Ureter (tissue), 1 donor: ENCODE data around the gene PODXL2. TPM values are rescaled to one million over a fixed set of nuclear protein-coding genes. Genes with fewer than 3 reads are reported as not detected.

Source experiments
- DNase-seq: peaks from one replicate; pipeline ENCODE4 v3.0.0-alpha.2; 2020; ENCODE audit warnings: low spot score
- total RNA-seq: library from RNA; stranded (reverse); gene quantifications from one replicate; pipeline ENCODE4 v1.2.4, GENCODE V29; 2023
- donor health status: DM: yes; HTN: yes; CAD: no.

Gene PODXL2
- total RNA-seq, 1 donor from 2014 or later, result 15.9 TPM

DNA sequence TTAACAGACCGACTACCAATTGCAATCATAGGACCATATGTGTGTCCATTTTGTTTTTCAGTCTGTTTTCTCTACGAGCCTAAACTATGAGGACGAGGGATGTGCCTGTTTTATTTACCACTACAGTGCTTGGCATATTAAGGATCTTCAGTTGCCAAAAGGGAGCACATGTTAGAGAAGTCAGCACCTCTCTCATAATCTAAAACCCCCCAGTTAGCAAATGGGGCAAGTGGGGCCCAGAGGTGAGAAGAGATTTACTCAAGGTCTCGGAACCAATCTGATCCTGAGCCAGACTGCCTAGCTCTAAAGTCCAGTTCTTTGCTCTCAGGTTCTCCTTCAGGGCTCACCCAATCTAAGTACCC lies 578 bp upstream of the PODXL2 start:
- DNase-seq, result no peak

DNA sequence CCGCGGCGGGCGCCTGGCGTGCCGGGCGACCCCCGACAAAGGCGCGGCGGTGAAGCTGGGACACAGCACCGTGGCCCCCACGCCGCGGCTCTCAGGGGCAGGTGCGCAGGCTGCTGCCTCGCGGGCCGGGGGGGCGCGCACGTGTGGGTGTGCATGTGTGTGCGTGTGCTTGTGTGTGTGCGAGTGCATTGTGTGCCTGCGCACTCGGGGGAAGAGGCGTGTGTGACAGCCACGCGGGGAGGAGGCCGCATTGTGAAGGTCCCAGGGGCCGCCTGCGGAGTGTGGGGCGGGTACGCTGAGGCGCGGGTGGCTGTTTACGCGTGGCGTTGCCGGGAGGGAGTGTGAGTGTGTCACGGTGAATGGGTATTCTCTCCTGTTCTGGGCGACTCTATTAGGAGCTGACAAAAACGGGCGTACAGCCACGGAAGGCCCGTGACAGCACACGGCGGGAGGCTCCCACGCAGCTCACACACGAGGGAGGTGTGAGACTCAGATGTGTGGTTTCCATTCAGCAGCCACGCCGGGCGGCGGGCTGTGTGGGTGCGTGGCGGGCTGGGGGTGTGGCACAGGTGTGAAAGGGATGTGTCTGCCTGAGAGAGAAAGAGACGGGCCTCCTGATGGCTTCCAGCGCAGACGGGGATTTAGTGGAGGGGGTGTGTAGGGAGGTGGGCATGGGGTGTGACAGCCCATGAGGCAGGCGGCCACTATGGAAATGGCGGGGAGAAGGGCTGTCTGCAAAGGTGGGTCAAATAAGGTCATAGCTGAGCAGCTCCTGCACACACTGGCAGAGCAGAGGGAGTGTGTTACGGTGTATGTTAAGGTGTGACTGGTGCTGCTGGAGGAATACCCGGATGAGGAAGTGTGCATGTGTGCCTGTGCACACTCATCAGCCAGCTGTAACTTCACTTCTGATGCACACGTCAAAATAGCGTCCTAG lies 750 bp downstream of the PODXL2 start:
- no peak for DNase-seq

- no peak for DNase-seq
Measured at GRCh38 chr3:127630811-127631714, 2.1 kb downstream of the PODXL2 start.

DNA sequence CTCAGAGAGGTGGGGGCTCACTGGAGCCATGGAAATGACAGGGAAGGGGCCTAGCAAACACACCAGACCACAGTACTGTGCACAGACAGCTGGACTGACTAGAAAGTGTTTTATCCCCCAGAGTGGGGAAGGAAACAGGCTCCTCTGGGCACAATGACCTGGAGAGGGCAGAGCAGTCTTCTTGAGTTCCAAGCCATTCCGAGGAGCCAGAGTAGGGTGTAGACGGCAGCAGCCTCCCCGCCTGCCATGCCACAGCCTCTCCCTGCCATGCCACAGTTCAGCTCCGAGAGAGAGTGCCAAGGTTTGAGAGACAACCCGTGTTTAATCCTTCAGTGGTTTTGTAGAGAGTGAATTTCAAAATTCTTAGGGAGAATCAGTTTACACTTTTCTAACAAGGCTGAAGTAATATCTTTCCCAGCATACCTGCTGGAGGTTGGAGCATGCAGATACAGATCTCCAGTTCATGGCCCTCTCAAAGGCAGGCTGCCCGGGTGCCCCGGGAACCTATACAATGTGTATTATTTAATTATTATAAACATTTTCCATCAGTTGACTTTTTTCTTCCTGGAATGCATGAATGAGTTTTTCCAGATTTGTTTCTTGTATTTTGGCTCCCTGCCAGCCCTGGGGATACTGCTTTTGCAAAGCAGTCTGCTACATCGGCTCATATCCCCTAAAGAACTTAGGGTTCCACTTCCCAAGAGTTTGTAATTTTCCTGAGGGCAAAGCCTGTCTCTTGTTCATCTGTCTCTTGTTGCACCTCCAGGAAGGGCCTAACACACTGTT lies 3.2 kb downstream of the PODXL2 start:
- no peak for DNase-seq

DNA sequence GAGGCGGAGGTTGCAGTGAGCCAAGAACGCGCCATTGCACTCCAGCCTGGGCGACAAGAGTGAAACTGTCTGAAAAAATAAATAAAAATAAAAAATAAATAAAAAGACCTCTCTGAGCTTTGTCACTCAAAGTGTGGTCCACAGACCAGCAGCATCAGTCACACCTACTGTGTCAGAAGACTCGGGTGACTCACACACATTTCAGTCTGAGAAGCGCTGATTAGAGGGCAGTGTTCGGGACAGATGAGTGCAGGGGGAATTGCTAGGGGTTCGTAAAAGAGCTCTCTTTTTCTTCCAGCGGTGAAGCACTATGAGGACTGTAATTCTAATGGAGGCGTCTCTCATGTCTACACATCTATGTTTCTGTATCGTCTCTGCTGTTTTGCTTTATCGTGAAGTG lies 5.7 kb downstream of the PODXL2 start:
- DNase-seq, result no peak

GRCh38 chr3:127637546-127637945 lies 8.6 kb downstream of the PODXL2 start:
- DNase-seq, result no peak

GRCh38 chr3:127637971-127638370 lies 9.0 kb downstream of the PODXL2 start:
- no peak for DNase-seq

- no peak for DNase-seq
Measured at GRCh38 chr3:127639173-127640041, 10.4 kb downstream of the PODXL2 start.

DNA sequence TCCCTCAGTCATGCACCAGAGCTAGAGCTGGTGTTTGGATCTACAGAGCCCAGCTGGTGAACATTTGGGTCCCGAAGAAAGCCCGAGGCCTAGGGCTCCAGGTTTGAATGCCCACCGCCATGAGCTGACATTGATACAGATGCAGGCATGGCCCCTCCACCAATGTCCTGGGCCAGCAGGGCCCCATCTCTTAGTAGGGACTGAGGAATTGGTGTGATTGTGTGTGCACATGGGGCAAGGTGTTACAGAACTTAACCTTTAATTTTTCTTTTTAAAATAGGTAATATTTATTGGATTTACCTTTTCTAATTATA lies 11.0 kb downstream of the PODXL2 start:
- no peak for DNase-seq

DNA sequence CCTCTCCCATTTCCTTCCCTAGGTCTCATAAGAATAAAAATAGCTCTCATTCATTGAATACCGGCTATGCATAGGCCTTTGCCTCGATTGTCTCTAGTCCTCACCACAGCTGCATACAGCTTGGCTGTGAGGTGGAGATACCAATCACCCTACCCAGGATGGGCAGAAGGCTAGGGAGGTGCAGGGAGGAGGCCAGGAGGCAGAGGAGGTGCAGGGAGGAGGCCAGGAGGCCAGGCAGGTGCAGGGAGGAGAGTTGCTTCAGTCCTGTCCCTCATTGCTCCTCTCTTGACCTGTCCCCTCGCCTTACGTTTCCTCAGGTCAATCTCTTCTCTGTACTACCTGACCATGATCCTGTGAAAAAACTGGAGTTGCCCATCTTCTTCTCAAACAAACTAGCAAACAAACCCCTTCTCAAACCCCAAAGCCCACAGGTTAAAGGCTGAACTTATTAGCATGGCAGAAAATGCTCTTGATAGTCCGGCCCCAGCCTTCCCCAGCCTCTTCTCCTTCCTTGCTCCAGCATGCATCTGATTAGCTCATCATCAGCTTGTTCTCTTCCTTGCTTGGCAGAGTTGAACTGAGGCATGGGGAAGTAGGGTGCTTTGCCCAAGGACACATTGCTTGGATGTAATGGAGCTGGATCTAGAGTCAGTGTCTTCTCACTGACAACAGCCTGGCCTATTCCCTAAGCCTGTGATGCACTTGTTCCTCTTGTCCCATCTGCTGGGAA lies 15.8 kb downstream of the PODXL2 start:
- no peak for DNase-seq

- DNase-seq, result no peak
Measured at GRCh38 chr3:127645371-127646015, 16.5 kb downstream of the PODXL2 start.

DNA sequence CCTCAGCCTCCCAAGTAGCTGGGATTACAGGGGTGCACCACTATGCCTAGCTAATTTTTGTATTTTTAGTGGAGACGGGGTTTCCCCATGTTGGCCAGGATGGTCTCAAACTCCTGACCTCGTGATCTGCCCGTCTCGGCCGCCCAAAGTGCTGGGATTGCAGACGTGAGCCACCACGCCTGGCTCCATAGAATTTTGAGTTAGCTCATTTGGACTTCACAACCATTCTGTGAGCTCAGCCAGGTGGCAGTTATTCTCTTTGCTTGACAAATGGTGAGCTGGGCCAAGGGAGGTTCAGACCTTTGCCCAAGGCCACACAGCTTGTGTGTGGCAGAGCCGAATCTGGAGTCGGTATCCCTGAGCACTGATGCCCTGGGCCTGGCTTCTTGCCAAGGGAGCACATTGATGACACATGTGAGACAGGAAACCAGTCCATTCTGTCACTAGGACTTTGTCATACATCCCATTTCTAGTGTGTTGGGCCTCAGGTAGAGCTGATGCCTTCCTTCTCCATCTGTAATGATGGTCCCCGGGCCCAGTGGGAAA lies 17.6 kb downstream of the PODXL2 start:
- DNase-seq, result no peak

GRCh38 chr3:127647166-127647844 lies 18.3 kb downstream of the PODXL2 start:
- no peak for DNase-seq

GRCh38 chr3:127647845-127648204 lies 18.8 kb downstream of the PODXL2 start:
- no peak for DNase-seq

DNA sequence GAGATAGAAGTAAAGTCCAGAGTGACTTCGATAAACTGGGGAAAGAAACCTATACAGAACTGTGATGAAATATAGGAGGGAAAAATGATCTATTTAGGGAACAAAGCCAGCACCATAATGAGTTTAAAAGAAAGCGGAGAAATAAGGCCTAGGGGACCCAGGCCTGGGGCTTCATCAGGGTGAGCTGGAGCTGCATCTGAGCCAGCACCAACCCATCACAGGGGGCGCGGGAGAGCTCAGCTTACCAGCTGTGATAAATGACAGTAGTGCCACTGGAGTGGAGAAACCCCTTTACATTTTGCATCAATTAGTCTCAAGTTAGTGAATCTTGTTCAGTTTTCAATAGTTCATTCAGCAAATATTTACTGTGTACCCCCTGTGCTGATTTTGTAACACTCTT lies 21.3 kb downstream of the PODXL2 start:
- no peak for DNase-seq

- DNase-seq, result no peak
Measured at GRCh38 chr3:127651516-127652172, 22.7 kb downstream of the PODXL2 start.

- DNase-seq, result no peak
Measured at GRCh38 chr3:127652246-127652995, 23.4 kb downstream of the PODXL2 start.

DNA sequence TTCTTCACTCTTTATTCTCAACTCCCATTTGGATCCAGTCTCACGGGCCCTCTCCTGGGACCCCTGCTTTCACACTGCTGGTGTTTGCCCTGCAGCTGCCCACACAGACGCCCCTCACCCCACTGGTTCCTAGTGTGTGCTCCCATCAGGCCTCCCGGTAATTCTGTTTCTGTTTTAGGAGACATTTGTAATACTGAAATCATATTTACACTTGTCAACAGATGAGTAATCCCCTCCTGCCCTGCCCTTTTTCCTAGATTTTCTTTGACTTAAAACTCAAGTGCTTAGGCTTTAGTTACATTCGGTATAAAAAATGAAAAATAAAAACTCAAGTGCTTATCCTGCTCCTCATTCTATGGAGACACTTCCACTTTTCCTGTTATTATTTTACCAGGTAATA lies 25.4 kb downstream of the PODXL2 start:
- DNase-seq, result no peak
